ENCODE results near the gene ESYT1.

DNA sequence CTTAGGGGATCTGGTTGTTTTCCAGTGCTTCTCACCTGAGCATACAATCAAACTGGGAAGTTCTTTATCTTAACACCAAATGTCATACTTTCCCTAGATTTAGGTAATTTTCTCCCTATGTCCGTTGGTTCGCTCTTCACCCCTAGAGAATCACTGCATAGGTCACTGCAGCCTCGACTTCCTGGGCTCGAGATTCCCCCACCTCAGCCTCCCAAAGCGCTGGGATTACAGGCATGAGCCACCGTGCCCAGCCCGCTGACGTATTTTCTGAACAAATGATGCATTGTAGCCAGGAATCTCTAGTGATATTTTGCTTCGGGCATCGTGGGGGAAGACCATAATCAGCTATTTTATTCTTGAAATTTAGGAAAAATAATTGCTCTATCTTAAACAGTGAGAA, 12.7 kb upstream of the ESYT1 start:
- TF ChIP-seq CTCF (IDR thresholded peaks at IDR 0.05) (no peak), EZH2phosphoT487 (IDR thresholded peaks at IDR 0.05) (no peak)

All from neural progenitor cell (in vitro differentiated cells).